ENCODE results near the gene POMT1. TPM values are rescaled to one million over a fixed set of nuclear protein-coding genes. Genes with fewer than 3 reads are reported as not detected.

The POMT1 gene
- total RNA-seq, 1 experiment from 2014 or later: 15.8 TPM

GRCh38 chr9:131477816-131478419 is 24.8 kb upstream of the POMT1 start:
- intact Hi-C loops (cut with micrococcal nuclease; ENCODE audit: unreplicated experiment): no loop called here
- Mint-ChIP-seq H3K4me3 (ENCODE audit: low read depth, unreplicated experiment) (no peak overlapping the region), H3K4me1 (ENCODE audit: low read depth, unreplicated experiment) (peaks cover 6% of the 10 kb centered on the region), H3K27ac (ENCODE audit: unreplicated experiment) (no peak overlapping the region), H3K9me3 (ENCODE audit: low read depth, unreplicated experiment) (no peaks in the 10 kb centered on the region), H3K36me3 (ENCODE audit: insufficient read depth, unreplicated experiment) (peaks cover 54% of the 10 kb centered on the region), H3K27me3 (ENCODE audit: unreplicated experiment) (no peaks in the 10 kb centered on the region)
- BruUV-seq (replicated peaks): no TSS peak
- no peak for TF ChIP-seq CTCF (IDR thresholded peaks at IDR 0.05; ENCODE audit: unreplicated experiment)
- CTCF ChIA-PET: no interaction called here
- DNase-seq: no peak

GRCh38 chr9:131478421-131478868 is 24.3 kb upstream of the POMT1 start:
- no TSS peak for BruUV-seq (replicated peaks)
- Mint-ChIP-seq H3K36me3 (ENCODE audit: insufficient read depth, unreplicated experiment) (peaks cover 50% of the 10 kb centered on the region), H3K27ac (ENCODE audit: unreplicated experiment) (no peak overlapping the region), H3K27me3 (ENCODE audit: unreplicated experiment) (no peaks in the 10 kb centered on the region), H3K9me3 (ENCODE audit: low read depth, unreplicated experiment) (no peaks in the 10 kb centered on the region), H3K4me1 (ENCODE audit: low read depth, unreplicated experiment) (peaks cover under 1% of the 10 kb centered on the region), H3K4me3 (ENCODE audit: low read depth, unreplicated experiment) (no peak overlapping the region)
- CTCF ChIA-PET: no interaction called here
- no peak for TF ChIP-seq CTCF (IDR thresholded peaks at IDR 0.05; ENCODE audit: unreplicated experiment)
- intact Hi-C loops (cut with micrococcal nuclease; ENCODE audit: unreplicated experiment): no loop called here
- peak; percentile 18 for DNase-seq

GRCh38 chr9:131478911-131479310 is 23.8 kb upstream of the POMT1 start:
- CTCF ChIA-PET: no interaction called here
- H3K4me1 Mint-ChIP-seq (ENCODE audit: low read depth, unreplicated experiment): no peaks in the 10 kb centered on the region
- no peak for DNase-seq
- no peaks in the 10 kb centered on the region for H3K27me3 Mint-ChIP-seq (ENCODE audit: unreplicated experiment)
- intact Hi-C loops (cut with micrococcal nuclease; ENCODE audit: unreplicated experiment): no loop called here
- no TSS peak for BruUV-seq (replicated peaks)
- no peak overlapping the region for H3K27ac Mint-ChIP-seq (ENCODE audit: unreplicated experiment)
- no peak overlapping the region for H3K4me3 Mint-ChIP-seq (ENCODE audit: low read depth, unreplicated experiment)
- H3K9me3 Mint-ChIP-seq (ENCODE audit: low read depth, unreplicated experiment): no peaks in the 10 kb centered on the region
- H3K36me3 Mint-ChIP-seq (ENCODE audit: insufficient read depth, unreplicated experiment): peaks cover 45% of the 10 kb centered on the region
- no peak for TF ChIP-seq CTCF (IDR thresholded peaks at IDR 0.05; ENCODE audit: unreplicated experiment)

- H3K9me3 Mint-ChIP-seq (ENCODE audit: low read depth, unreplicated experiment): no peaks in the 10 kb centered on the region
- no peak overlapping the region for H3K27ac Mint-ChIP-seq (ENCODE audit: unreplicated experiment)
- H3K36me3 Mint-ChIP-seq (ENCODE audit: insufficient read depth, unreplicated experiment): peaks cover 41% of the 10 kb centered on the region
- no TSS peak for BruUV-seq (replicated peaks)
- no peak for DNase-seq
- intact Hi-C loops (cut with micrococcal nuclease; ENCODE audit: unreplicated experiment): no loop called here
- no peak for TF ChIP-seq CTCF (IDR thresholded peaks at IDR 0.05; ENCODE audit: unreplicated experiment)
- H3K27me3 Mint-ChIP-seq (ENCODE audit: unreplicated experiment): no peaks in the 10 kb centered on the region
- H3K4me1 Mint-ChIP-seq (ENCODE audit: low read depth, unreplicated experiment): no peaks in the 10 kb centered on the region
- CTCF ChIA-PET: no interaction called here
- H3K4me3 Mint-ChIP-seq (ENCODE audit: low read depth, unreplicated experiment): no peak overlapping the region
These were observed 22.5 kb upstream of the POMT1 start for GRCh38 chr9:131480258-131480657.
